CD4-positive, alpha-beta T cell (primary cell): ENCODE measurements around the gene SIMC1. TPM values are rescaled to one million over a fixed set of nuclear protein-coding genes. Genes with fewer than 3 reads are reported as not detected.
"Not testable (repeated sequence)": the region's sequence is repeated elsewhere in the genome, so short reads cannot be mapped to it uniquely, and the experiment has no call there.

Source experiments
- ATAC-seq: fragments of 200-7000 bp; cut with Tn5 transposase; one replicate; pipeline ENCODE4 v1.10.0; 2022; ENCODE audit warnings: mild to moderate bottlenecking; ENCODE audit not compliant: poor library complexity
- CTCF ChIA-PET: fragments of 350-600 bp; sonication (Branson Sonifier 250); formaldehyde crosslinking; loops from one replicate; lab custom pipeline; 2021; ENCODE audit warnings: antibody characterized with exemption, inconsistent platforms; lab: Charles Lee
- POLR2A ChIA-PET: fragments of 350-600 bp; sonication (Branson Sonifier 250); formaldehyde crosslinking; loops from one replicate; lab custom pipeline; 2021; ENCODE audit warnings: antibody characterized with exemption, inconsistent platforms; lab: Charles Lee
- DNase-seq, 14 experiments: peaks; one replicate each; pipeline ENCODE4 v3.0.0-alpha.2; 2013 to 2020; ENCODE audit warnings: mixed read lengths in 2 of 14
- H3K27ac ChIP-seq, 2 donors: one replicate each; pipeline versions ENCODE4 v1.5.1 to v1.7.0; 2013; ENCODE audit warnings: low read length in 2 of 2, low read depth in 1 of 2, mild to moderate bottlenecking in 1 of 2
- H3K27me3 ChIP-seq, 2 experiments: 1 replicate in 1 of 2; 2 replicates in 1 of 2; pipeline versions ENCODE4 v1.6.1 to v1.7.0; 2013; ENCODE audit warnings: low read length in 2 of 2, control low read depth in 1 of 2, mild to moderate bottlenecking in 1 of 2, moderate library complexity in 1 of 2; ENCODE audit not compliant: insufficient read depth in 2 of 2, control insufficient read depth in 1 of 2
- H3K36me3 ChIP-seq: one replicate; pipeline ENCODE4 v1.6.1; 2013; ENCODE audit warnings: low read length, control low read depth; ENCODE audit not compliant: insufficient read depth
- H3K4me1 ChIP-seq: one replicate; pipeline ENCODE4 v1.6.1; 2013; ENCODE audit warnings: low read length, control low read depth; ENCODE audit not compliant: insufficient read depth
- H3K4me3 ChIP-seq: one replicate; pipeline ENCODE4 v1.5.1; 2013; ENCODE audit warnings: mild to moderate bottlenecking, low read length, moderate library complexity
- H3K9me3 ChIP-seq, 2 experiments: 1 replicate in 1 of 2; 2 replicates in 1 of 2; pipeline versions ENCODE4 v1.6.1 to v1.7.0; 2013; ENCODE audit warnings: low read length in 2 of 2, mild to moderate bottlenecking in 2 of 2, control low read depth in 1 of 2, moderate library complexity in 1 of 2; ENCODE audit not compliant: control insufficient read depth in 1 of 2, insufficient read depth in 1 of 2
- H3K27ac Mint-ChIP-seq: one replicate; pipeline ENCODE4 v1.8.0; 2020; ENCODE audit warnings: mixed read lengths
- H3K27me3 Mint-ChIP-seq: one replicate; pipeline ENCODE4 v1.8.0; 2021; ENCODE audit warnings: mixed read lengths
- H3K36me3 Mint-ChIP-seq: one replicate; pipeline ENCODE4 v1.8.0; 2021; ENCODE audit warnings: low read depth, mixed read lengths
- H3K4me1 Mint-ChIP-seq: one replicate; pipeline ENCODE4 v1.8.0; 2021; ENCODE audit warnings: low read depth, mixed read lengths
- H3K4me3 Mint-ChIP-seq: one replicate; pipeline ENCODE4 v1.8.0; 2020; ENCODE audit warnings: mild to moderate bottlenecking, mixed read lengths
- H3K9me3 Mint-ChIP-seq: one replicate; pipeline ENCODE4 v1.8.0; 2020; ENCODE audit warnings: mixed read lengths
- intact Hi-C, 2 experiments: fragments of 100-400 bp; cut with DNase I in 1 of 2; cut with micrococcal nuclease in 1 of 2; formaldehyde crosslinking; loops; one replicate each; pipeline versions ENCODE4 v1.15.1 to v1.9.0; 2023 to 2025; cut with DNase I, micrococcal nuclease
- total RNA-seq, 174 experiments: library from RNA in 2 of 174; stranded (reverse) in 2 of 174; gene quantifications; one replicate each; pipeline ENCODE4 v1.2.3 and lab custom pipeline; 2021 to 2026
- TF ChIP-seq, protein P1 (sequence below): fragments of 200-600 bp; IDR thresholded peaks from one replicate; pipeline ENCODE4 v1.8.0; 2022; ENCODE audit warnings: antibody characterized with exemption, mild to moderate bottlenecking

SIMC1 gene
- total RNA-seq, 2 experiments from 2014 or later = 15.4 to 17.4 TPM

DNA sequence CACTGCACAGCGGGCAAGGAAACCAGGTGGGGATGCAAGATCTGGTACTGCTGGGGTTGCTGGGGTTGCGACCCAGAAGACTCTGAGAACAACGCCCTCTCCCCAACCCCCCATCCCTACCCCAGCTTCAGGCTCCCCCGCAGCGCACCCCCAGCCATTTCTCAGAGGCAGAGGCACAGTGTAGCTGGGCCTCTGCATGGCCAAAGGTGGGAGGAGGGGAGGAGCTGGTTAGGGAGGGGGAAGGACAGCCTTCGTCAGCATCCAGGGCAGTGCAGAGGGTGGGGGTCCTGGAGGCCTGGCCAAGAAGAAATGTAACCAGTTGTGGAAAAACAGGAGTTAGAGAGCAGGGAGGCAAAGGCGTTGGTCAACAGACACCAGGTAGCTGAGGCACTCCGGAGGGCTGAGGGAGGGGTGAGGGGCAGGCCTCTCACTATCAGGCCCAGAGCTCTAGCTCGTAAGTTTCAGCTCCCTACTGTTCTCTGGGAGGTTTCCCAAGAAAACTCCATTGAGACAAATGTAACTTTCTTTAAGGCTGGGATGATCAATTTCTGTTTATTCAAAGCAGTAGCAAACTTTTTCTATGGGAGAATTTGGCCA, 38.3 kb upstream of the SIMC1 start:
- peaks cover 30% of the 10 kb centered on the region for H3K27me3 Mint-ChIP-seq
- POLR2A ChIA-PET, DNase-seq, H3K4me1 Mint-ChIP-seq, H3K36me3 Mint-ChIP-seq, H3K9me3 Mint-ChIP-seq, H3K27me3 ChIP-seq, H3K27ac ChIP-seq, H3K4me3 Mint-ChIP-seq, CTCF ChIA-PET, H3K4me3 ChIP-seq, H3K9me3 ChIP-seq, H3K27ac Mint-ChIP-seq, ATAC-seq, H3K36me3 ChIP-seq, intact Hi-C loops, H3K4me1 ChIP-seq: not testable (repeated sequence)

- Histone ChIP-seq H3K27me3 (peaks cover 2 to 4% of the 10 kb centered on the region in 2 experiments), H3K36me3 (no peaks in the 10 kb centered on the region), H3K9me3 (no peaks in the 10 kb centered on the region), H3K4me3 (no peak overlapping the region), H3K27ac (no peak overlapping the region), H3K4me1 (peaks cover 4% of the 10 kb centered on the region)
- Mint-ChIP-seq H3K4me1 (no peaks in the 10 kb centered on the region), H3K36me3 (no peaks in the 10 kb centered on the region), H3K27ac (no peak overlapping the region), H3K27me3 (peaks cover 26% of the 10 kb centered on the region), H3K9me3 (no peaks in the 10 kb centered on the region), H3K4me3 (no peak overlapping the region)
- DNase-seq (no peak), ATAC-seq (no peak)
- POLR2A ChIA-PET = no interaction called here
- CTCF ChIA-PET = no interaction called here
- TF ChIP-seq, protein P1, sequence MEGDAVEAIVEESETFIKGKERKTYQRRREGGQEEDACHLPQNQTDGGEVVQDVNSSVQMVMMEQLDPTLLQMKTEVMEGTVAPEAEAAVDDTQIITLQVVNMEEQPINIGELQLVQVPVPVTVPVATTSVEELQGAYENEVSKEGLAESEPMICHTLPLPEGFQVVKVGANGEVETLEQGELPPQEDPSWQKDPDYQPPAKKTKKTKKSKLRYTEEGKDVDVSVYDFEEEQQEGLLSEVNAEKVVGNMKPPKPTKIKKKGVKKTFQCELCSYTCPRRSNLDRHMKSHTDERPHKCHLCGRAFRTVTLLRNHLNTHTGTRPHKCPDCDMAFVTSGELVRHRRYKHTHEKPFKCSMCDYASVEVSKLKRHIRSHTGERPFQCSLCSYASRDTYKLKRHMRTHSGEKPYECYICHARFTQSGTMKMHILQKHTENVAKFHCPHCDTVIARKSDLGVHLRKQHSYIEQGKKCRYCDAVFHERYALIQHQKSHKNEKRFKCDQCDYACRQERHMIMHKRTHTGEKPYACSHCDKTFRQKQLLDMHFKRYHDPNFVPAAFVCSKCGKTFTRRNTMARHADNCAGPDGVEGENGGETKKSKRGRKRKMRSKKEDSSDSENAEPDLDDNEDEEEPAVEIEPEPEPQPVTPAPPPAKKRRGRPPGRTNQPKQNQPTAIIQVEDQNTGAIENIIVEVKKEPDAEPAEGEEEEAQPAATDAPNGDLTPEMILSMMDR = no peak
- intact Hi-C loops = no loop called here
These were observed 36.4 kb upstream of the SIMC1 start for GRCh38 chr5:176201811-176202210.

- no peaks in the 10 kb centered on the region for H3K4me1 Mint-ChIP-seq
- ATAC-seq (no peak), DNase-seq (no peak)
- intact Hi-C loops = no loop called here
- no peak overlapping the region for H3K4me3 Mint-ChIP-seq
- Histone ChIP-seq H3K27ac (no peak overlapping the region), H3K4me3 (no peak overlapping the region), H3K36me3 (no peaks in the 10 kb centered on the region), H3K27me3 (peaks cover 2 to 4% of the 10 kb centered on the region in 2 experiments), H3K4me1 (peaks cover 4% of the 10 kb centered on the region), H3K9me3 (no peaks in the 10 kb centered on the region)
- H3K9me3 Mint-ChIP-seq = no peaks in the 10 kb centered on the region
- H3K27me3 Mint-ChIP-seq = peaks cover 21% of the 10 kb centered on the region
- CTCF ChIA-PET = no interaction called here
- TF ChIP-seq, protein P1 = no peak
- no peak overlapping the region for H3K27ac Mint-ChIP-seq
- POLR2A ChIA-PET = no interaction called here
- H3K36me3 Mint-ChIP-seq = no peaks in the 10 kb centered on the region
These were observed 35.1 kb upstream of the SIMC1 start for GRCh38 chr5:176203086-176203485.

- H3K27ac Mint-ChIP-seq, H3K36me3 ChIP-seq, H3K27ac ChIP-seq, intact Hi-C loops, ATAC-seq, H3K27me3 ChIP-seq, H3K4me1 ChIP-seq, H3K4me3 ChIP-seq, H3K9me3 Mint-ChIP-seq, POLR2A ChIA-PET, H3K4me3 Mint-ChIP-seq, DNase-seq, H3K9me3 ChIP-seq, H3K4me1 Mint-ChIP-seq, CTCF ChIA-PET, H3K36me3 Mint-ChIP-seq: not testable (repeated sequence)
- peaks cover 21% of the 10 kb centered on the region for H3K27me3 Mint-ChIP-seq
These were observed 34.7 kb upstream of the SIMC1 start for GRCh38 chr5:176203535-176203934.

- ATAC-seq, H3K27me3 ChIP-seq, H3K27ac Mint-ChIP-seq, H3K36me3 Mint-ChIP-seq, H3K4me1 Mint-ChIP-seq, H3K4me3 Mint-ChIP-seq, H3K4me1 ChIP-seq, H3K9me3 ChIP-seq, POLR2A ChIA-PET, H3K9me3 Mint-ChIP-seq, H3K4me3 ChIP-seq, H3K27ac ChIP-seq, DNase-seq, CTCF ChIA-PET, H3K36me3 ChIP-seq, intact Hi-C loops: not testable (repeated sequence)
- H3K27me3 Mint-ChIP-seq = peaks cover 20% of the 10 kb centered on the region
These were observed 23.7 kb upstream of the SIMC1 start for GRCh38 chr5:176214466-176215021.

- ATAC-seq, H3K36me3 ChIP-seq, H3K9me3 Mint-ChIP-seq, CTCF ChIA-PET, H3K36me3 Mint-ChIP-seq, H3K27ac ChIP-seq, H3K4me1 Mint-ChIP-seq, H3K27me3 ChIP-seq, H3K9me3 ChIP-seq, H3K4me3 ChIP-seq, H3K27ac Mint-ChIP-seq, H3K4me3 Mint-ChIP-seq, POLR2A ChIA-PET, H3K4me1 ChIP-seq, DNase-seq, intact Hi-C loops: not testable (repeated sequence)
- H3K27me3 Mint-ChIP-seq = peaks cover 20% of the 10 kb centered on the region
These were observed 21.8 kb upstream of the SIMC1 start for GRCh38 chr5:176216393-176216916.
